DMS153 (cell line): ENCODE measurements around the gene CHAD.
"Not testable (repeated sequence)": the region's sequence is repeated elsewhere in the genome, so short reads cannot be mapped to it uniquely, and the experiment has no call there.

Source experiments
- DNase-seq: peaks from one replicate; lab custom pipeline; 2025; lab: John Stamatoyannopoulos, UW

CHAD gene

GRCh38 chr17:50457621-50458020 is 11.1 kb downstream of the CHAD start:
- no peak for DNase-seq

GRCh38 chr17:50453901-50454300 is 14.8 kb downstream of the CHAD start:
- DNase-seq = no peak

- DNase-seq = no peak
These were observed 15.9 kb downstream of the CHAD start for GRCh38 chr17:50452630-50453300.

- DNase-seq = no peak
These were observed 16.6 kb downstream of the CHAD start for GRCh38 chr17:50451943-50452629.

- no peak for DNase-seq
These were observed 20.0 kb downstream of the CHAD start for GRCh38 chr17:50448643-50449042.

GRCh38 chr17:50447870-50448595 is 20.6 kb downstream of the CHAD start:
- DNase-seq = peak; percentile 94

- no peak for DNase-seq
These were observed 22.9 kb downstream of the CHAD start for GRCh38 chr17:50445730-50446325.

GRCh38 chr17:50444841-50445715 is 23.6 kb downstream of the CHAD start:
- DNase-seq = no peak

GRCh38 chr17:50443505-50443974 is 25.1 kb downstream of the CHAD start:
- no peak for DNase-seq

- no peak for DNase-seq
These were observed 27.5 kb downstream of the CHAD start for GRCh38 chr17:50440838-50441829.

- peak; percentile 33 for DNase-seq
These were observed 28.4 kb downstream of the CHAD start for GRCh38 chr17:50440172-50440837.

- DNase-seq = no peak
These were observed 29.7 kb downstream of the CHAD start for GRCh38 chr17:50439008-50439407.

- DNase-seq = no peak
These were observed 31.3 kb downstream of the CHAD start for GRCh38 chr17:50437409-50437808.

GRCh38 chr17:50432125-50432762 is 36.4 kb downstream of the CHAD start:
- no peak for DNase-seq

- DNase-seq = no peak
These were observed 37.7 kb downstream of the CHAD start for GRCh38 chr17:50430821-50431618.

GRCh38 chr17:50429793-50430192 is 38.9 kb downstream of the CHAD start:
- no peak for DNase-seq

GRCh38 chr17:50428831-50429424 is 39.8 kb downstream of the CHAD start:
- DNase-seq = no peak

GRCh38 chr17:50428126-50428525 is 40.6 kb downstream of the CHAD start:
- DNase-seq = not testable (repeated sequence)
